WTC11 (cell line): ENCODE data around the gene ECM2. TPM values are rescaled to one million over a fixed set of nuclear protein-coding genes. Genes with fewer than 3 reads are reported as not detected.

Experiments used
- ATAC-seq: fragments of 200-7000 bp; cut with Tn5 transposase; 2 replicates; pipeline ENCODE4 v1.10.0; 2021; ENCODE audit warnings: mild to moderate bottlenecking, moderate library complexity
- CTCF ChIA-PET: fragments of 300-600 bp; sonication (Branson Sonifier 250); formaldehyde crosslinking; loops from one replicate; lab custom pipeline; 2021; ENCODE audit warnings: antibody characterized with exemption; lab: Charles Lee
- POLR2A ChIA-PET: fragments of 350-600 bp; sonication (Branson Sonifier 250); formaldehyde crosslinking; loops from one replicate; lab custom pipeline; 2021; ENCODE audit warnings: antibody characterized with exemption; lab: Charles Lee
- DNase-seq: peaks from one replicate; pipeline ENCODE4 v3.0.0; 2021; ENCODE audit warnings: low spot score
- H3K27ac Mint-ChIP-seq: 2 replicates; pipeline ENCODE4 v1.8.0; 2021; ENCODE audit warnings: mixed read lengths
- H3K27me3 Mint-ChIP-seq: 2 replicates; pipeline ENCODE4 v1.8.0; 2021; ENCODE audit warnings: low read depth, mild to moderate bottlenecking, moderate library complexity, mixed read lengths
- H3K36me3 Mint-ChIP-seq: 2 replicates; pipeline ENCODE4 v1.8.0; 2021; ENCODE audit warnings: mixed read lengths
- H3K4me1 Mint-ChIP-seq: 2 replicates; pipeline ENCODE4 v1.8.0; 2022; ENCODE audit warnings: mixed read lengths
- H3K4me3 Mint-ChIP-seq: 2 replicates; pipeline ENCODE4 v1.8.0; 2021; ENCODE audit warnings: mild to moderate bottlenecking, moderate library complexity, mixed read lengths
- H3K9me3 Mint-ChIP-seq: 2 replicates; pipeline ENCODE4 v1.8.0; 2021; ENCODE audit warnings: mixed read lengths
- AFF4 ChIP-seq: sonication (generic); formaldehyde crosslinking; IDR thresholded peaks from 2 replicates; pipeline ENCODE4 v1.8.1; 2023; ENCODE audit warnings: mild to moderate bottlenecking, missing genetic modification reagents, borderline replicate concordance
- ATF6 ChIP-seq: sonication (generic); formaldehyde crosslinking; IDR thresholded peaks from 2 replicates; pipeline ENCODE4 v1.8.1; 2023; ENCODE audit warnings: mild to moderate bottlenecking, missing genetic modification reagents
- CDX4 ChIP-seq: fragments of 250-450 bp; sonication (Bioruptor Pico); IDR thresholded peaks from 2 replicates; pipeline ENCODE4 v1.9.0; 2021; ENCODE audit warnings: moderate library complexity, mild to moderate bottlenecking, inconsistent platforms, borderline replicate concordance
- CTCF ChIP-seq: fragments of 200-600 bp; IDR thresholded peaks from 2 replicates; pipeline ENCODE4 v1.8.0; 2022; ENCODE audit warnings: antibody characterized with exemption
- FOXP4 ChIP-seq: sonication (generic); formaldehyde crosslinking; IDR thresholded peaks from 2 replicates; pipeline ENCODE4 v1.8.0; 2022; ENCODE audit warnings: mild to moderate bottlenecking, missing genetic modification reagents
- IRF2 ChIP-seq: sonication (generic); formaldehyde crosslinking; IDR thresholded peaks from 2 replicates; pipeline ENCODE4 v1.8.0; 2022; ENCODE audit warnings: low read depth, missing genetic modification reagents, borderline replicate concordance
- NR2C2 ChIP-seq: sonication (generic); formaldehyde crosslinking; IDR thresholded peaks from 2 replicates; pipeline ENCODE4 v1.8.0; 2022; ENCODE audit warnings: mild to moderate bottlenecking, missing genetic modification reagents
- NR3C1 ChIP-seq: sonication (generic); formaldehyde crosslinking; conservative IDR thresholded peaks from 2 replicates; pipeline ENCODE4 v1.8.1; 2023; ENCODE audit warnings: low read depth, mild to moderate bottlenecking, missing genetic modification reagents
- PRRX2 ChIP-seq: fragments of 250-450 bp; sonication (Bioruptor Pico); IDR thresholded peaks from 2 replicates; pipeline ENCODE4 v1.8.0; 2021; ENCODE audit warnings: mild to moderate bottlenecking
- RELA ChIP-seq: sonication (generic); formaldehyde crosslinking; IDR thresholded peaks from 2 replicates; pipeline ENCODE4 v1.8.1; 2022; ENCODE audit warnings: missing genetic modification reagents, mild to moderate bottlenecking, borderline replicate concordance
- SMAD3 ChIP-seq: sonication (generic); formaldehyde crosslinking; IDR thresholded peaks from 2 replicates; pipeline ENCODE4 v1.8.0; 2022; ENCODE audit warnings: missing genetic modification reagents, mild to moderate bottlenecking, borderline replicate concordance
- SOX15 ChIP-seq: fragments of 250-450 bp; sonication (Bioruptor Pico); IDR thresholded peaks from 2 replicates; pipeline ENCODE4 v1.9.0; 2021; ENCODE audit warnings: mild to moderate bottlenecking
- USF2 ChIP-seq: sonication (generic); formaldehyde crosslinking; IDR thresholded peaks from 2 replicates; pipeline ENCODE4 v1.8.1; 2023; ENCODE audit warnings: mild to moderate bottlenecking, missing genetic modification reagents, moderate library complexity
- ZNF263 ChIP-seq: sonication (generic); formaldehyde crosslinking; IDR thresholded peaks from 2 replicates; pipeline ENCODE4 v1.8.1; 2022; ENCODE audit warnings: low read depth, mild to moderate bottlenecking, moderate library complexity, missing genetic modification reagents
- ZNF423 ChIP-seq: fragments of 250-450 bp; sonication (Bioruptor Pico); IDR thresholded peaks from 2 replicates; pipeline ENCODE4 v2.1.2; 2022; ENCODE audit warnings: mild to moderate bottlenecking, moderate library complexity
- ZNF671 ChIP-seq: fragments of 250-450 bp; sonication (Bioruptor Pico); IDR thresholded peaks from 2 replicates; pipeline ENCODE4 v1.8.0; 2021; ENCODE audit warnings: mild to moderate bottlenecking
- ZSCAN18 ChIP-seq: fragments of 250-450 bp; sonication (Bioruptor Pico); IDR thresholded peaks from 2 replicates; pipeline ENCODE4 v2.1.2; 2022; ENCODE audit warnings: mild to moderate bottlenecking, moderate library complexity
- total RNA-seq: library from RNA; stranded (reverse); gene quantifications from 3 replicates; pipeline ENCODE4 v1.2.3, GENCODE V29; 2021

ECM2 gene
- total RNA-seq, 1 experiment from 2014 or later: not detected

- Mint-ChIP-seq H3K27me3 (no peaks in the 10 kb centered on the region), H3K36me3 (no peaks in the 10 kb centered on the region), H3K9me3 (no peaks in the 10 kb centered on the region), H3K4me1 (peaks cover 17% of the 10 kb centered on the region)
- POLR2A ChIA-PET: no interaction called here
- DNase-seq: no peak
- CTCF ChIA-PET: no interaction called here
- no peak for TF ChIP-seq NR2C2 (CRISPR knock-in tag)
- TF ChIP-seq CDX4: no peak
- TF ChIP-seq AFF4 (CRISPR knock-in tag): no peak
- TF ChIP-seq IRF2: no peak
- no peak for TF ChIP-seq NR3C1 (CRISPR knock-in tag)
- TF ChIP-seq, all 79 proteins: peak for 0
- no peak within 1 kb of the TSS for H3K4me3 Mint-ChIP-seq
- H3K27ac Mint-ChIP-seq: no peak within 1 kb of the TSS
- ATAC-seq: no peak
These were observed 53.5 kb downstream of the ECM2 start, which contains the start of gene ASPN for GRCh38 chr9:92482329-92482728. ASPN (minus strand) TSS chr9:92482506.

GRCh38 chr9:92480986-92481633, 54.7 kb downstream of the ECM2 start:
- ATAC-seq: no peak
- TF ChIP-seq FOXP4 (no peak), RELA (no peak), ZSCAN18 (CRISPR knock-in tag) (no peak)
- H3K27ac Mint-ChIP-seq: no peak overlapping the region
- DNase-seq: no peak
- peaks cover 17% of the 10 kb centered on the region for H3K4me1 Mint-ChIP-seq
- no peaks in the 10 kb centered on the region for H3K9me3 Mint-ChIP-seq
- POLR2A ChIA-PET: no interaction called here
- no peaks in the 10 kb centered on the region for H3K36me3 Mint-ChIP-seq
- H3K4me3 Mint-ChIP-seq: no peak overlapping the region
- no peaks in the 10 kb centered on the region for H3K27me3 Mint-ChIP-seq
- CTCF ChIA-PET: interaction anchor here (0.9 to 1.1 kb wide), 2 partner anchors 12 to 21 kb away, joined by 3 to 4 read pairs; no protein-coding TSS in a partner anchor

GRCh38 chr9:92480291-92480771, 55.5 kb downstream of the ECM2 start:
- H3K36me3 Mint-ChIP-seq: peaks cover 2% of the 10 kb centered on the region; the same call in 1 of the 2 replicates
- ChIA-PET CTCF (interaction anchor here (0.9 kb wide), 1 partner anchor 22 kb away, joined by 3 read pairs; no protein-coding TSS in a partner anchor), POLR2A (no interaction called here)
- no peak overlapping the region for H3K4me3 Mint-ChIP-seq
- no peak for DNase-seq
- ATAC-seq: peak; percentile 39; the same call in 1 of the 2 replicates
- H3K4me1 Mint-ChIP-seq: peaks cover 17% of the 10 kb centered on the region
- H3K27ac Mint-ChIP-seq: no peak overlapping the region; the same call in 1 of the 2 replicates
- no peaks in the 10 kb centered on the region for H3K27me3 Mint-ChIP-seq
- H3K9me3 Mint-ChIP-seq: peaks cover 4% of the 10 kb centered on the region
- TF ChIP-seq CTCF (no peak), SMAD3 (CRISPR knock-in tag) (no peak), ATF6 (CRISPR knock-in tag) (no peak), PRRX2 (CRISPR knock-in tag) (no peak), ZNF423 (CRISPR knock-in tag) (no peak), ZNF263 (CRISPR knock-in tag) (no peak), USF2 (CRISPR knock-in tag) (no peak), ZNF671 (CRISPR knock-in tag) (no peak), SOX15 (CRISPR knock-in tag) (no peak)
